Measurements from ENCODE around the gene HPSE. TPM values are rescaled to one million over a fixed set of nuclear protein-coding genes. Genes with fewer than 3 reads are reported as not detected.

Gene HPSE
- polyA plus RNA-seq, 3 donors = 21.2 to 65.8 (median 31.2) TPM

GRCh38 chr4:83362492-83363329 lies 28.1 kb upstream of the HPSE start:
- H4K20me1 ChIP-seq (ENCODE audit: insufficient read depth, low read length) = no peaks in the 10 kb centered on the region
- no peak overlapping the region for H2AFZ ChIP-seq (ENCODE audit: insufficient read depth, low read depth, low read length, poor library complexity, severe bottlenecking)
- H3K4me2 ChIP-seq (replicated peaks; ENCODE audit: extremely low read depth, low read length, poor library complexity, severe bottlenecking) = no peak overlapping the region
- H3K36me3 ChIP-seq (replicated peaks in 1 of 2; ENCODE audit: control insufficient read depth in 1 of 2, insufficient read depth in 2 of 2, low read length in 2 of 2) = no peaks in the 10 kb centered on the region
- WGBS (ENCODE audit: insufficient coverage) = 95% methylated on average over 4 of the region's 9 CpGs
- no peak overlapping the region for H3K27ac Mint-ChIP-seq
- peaks cover 22% of the 10 kb centered on the region for H3K4me1 Mint-ChIP-seq
- no peak overlapping the region for H3K27ac ChIP-seq (ENCODE audit: low read depth in 1 of 2, low read length in 2 of 2)
- no peak overlapping the region for H3K9ac ChIP-seq (ENCODE audit: insufficient read depth, low read length, poor library complexity, severe bottlenecking)
- intact Hi-C loops (cut with micrococcal nuclease) = no loop called here
- H3K9me3 ChIP-seq (replicated peaks in 1 of 2; ENCODE audit: control insufficient read depth in 1 of 2, insufficient read depth in 1 of 2, low read length in 2 of 2) = no peaks in the 10 kb centered on the region
- H3K4me1 ChIP-seq (ENCODE audit: control insufficient read depth in 1 of 2, insufficient read depth in 2 of 2, low read length in 2 of 2) = no peaks in the 10 kb centered on the region
- peaks cover 2 to 6% (median 3%) of the 10 kb centered on the region in 3 donors for H3K27me3 Mint-ChIP-seq (ENCODE audit: low read depth in 3 of 3)
- H3K79me2 ChIP-seq (ENCODE audit: insufficient read depth, low read length) = no peaks in the 10 kb centered on the region
- H3K4me3 Mint-ChIP-seq = no peak overlapping the region
- no peaks in the 10 kb centered on the region for H3K27me3 ChIP-seq (ENCODE audit: control insufficient read depth in 2 of 2, insufficient read depth in 2 of 2, low read length in 2 of 2)
- H3K36me3 Mint-ChIP-seq = no peaks in the 10 kb centered on the region
- TF ChIP-seq, protein P1, sequence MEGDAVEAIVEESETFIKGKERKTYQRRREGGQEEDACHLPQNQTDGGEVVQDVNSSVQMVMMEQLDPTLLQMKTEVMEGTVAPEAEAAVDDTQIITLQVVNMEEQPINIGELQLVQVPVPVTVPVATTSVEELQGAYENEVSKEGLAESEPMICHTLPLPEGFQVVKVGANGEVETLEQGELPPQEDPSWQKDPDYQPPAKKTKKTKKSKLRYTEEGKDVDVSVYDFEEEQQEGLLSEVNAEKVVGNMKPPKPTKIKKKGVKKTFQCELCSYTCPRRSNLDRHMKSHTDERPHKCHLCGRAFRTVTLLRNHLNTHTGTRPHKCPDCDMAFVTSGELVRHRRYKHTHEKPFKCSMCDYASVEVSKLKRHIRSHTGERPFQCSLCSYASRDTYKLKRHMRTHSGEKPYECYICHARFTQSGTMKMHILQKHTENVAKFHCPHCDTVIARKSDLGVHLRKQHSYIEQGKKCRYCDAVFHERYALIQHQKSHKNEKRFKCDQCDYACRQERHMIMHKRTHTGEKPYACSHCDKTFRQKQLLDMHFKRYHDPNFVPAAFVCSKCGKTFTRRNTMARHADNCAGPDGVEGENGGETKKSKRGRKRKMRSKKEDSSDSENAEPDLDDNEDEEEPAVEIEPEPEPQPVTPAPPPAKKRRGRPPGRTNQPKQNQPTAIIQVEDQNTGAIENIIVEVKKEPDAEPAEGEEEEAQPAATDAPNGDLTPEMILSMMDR (IDR thresholded peaks at IDR 0.05) = peak; percentile 67
- H3K4me3 ChIP-seq (replicated peaks in 1 of 3; ENCODE audit: low read depth in 2 of 3, low read length in 3 of 3) = no peak overlapping the region
- peak; percentile 3 to 26 (median 6) for DNase-seq
- peaks cover 0 to 4% (median 0%) of the 10 kb centered on the region in 7 donors for H3K9me3 Mint-ChIP-seq

DNA sequence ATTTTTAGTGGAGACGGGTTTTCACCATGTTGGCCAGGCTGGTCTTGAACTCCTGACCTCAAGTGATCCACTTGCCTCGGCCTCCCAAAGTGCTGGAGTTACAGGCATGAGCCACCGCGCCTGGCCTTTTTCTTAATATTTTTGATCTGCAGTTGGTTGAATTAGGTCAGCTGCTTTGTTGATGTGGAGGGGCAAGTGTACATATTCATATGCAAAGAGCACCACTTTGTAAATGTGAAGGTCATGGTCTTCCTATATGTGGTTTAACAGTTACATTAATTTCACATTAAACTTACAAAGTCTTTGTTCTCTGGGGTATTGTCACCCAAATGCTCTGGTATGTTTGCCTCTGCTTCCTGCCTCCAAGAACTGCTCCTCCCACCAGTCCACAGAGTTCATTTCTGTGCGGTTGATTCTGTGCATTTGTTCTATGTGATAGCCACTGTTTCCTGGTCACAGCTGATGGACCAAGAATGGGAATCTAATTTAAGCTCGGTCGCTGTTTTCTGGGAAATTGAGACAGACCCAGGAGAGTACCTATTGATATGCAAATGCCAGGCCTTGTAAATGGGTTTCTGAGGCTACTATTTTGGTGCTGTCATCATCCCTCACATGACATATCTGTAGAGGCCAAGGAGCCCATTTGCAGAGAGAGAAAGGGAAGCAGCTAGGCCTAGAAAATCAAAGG lies 26.9 kb upstream of the HPSE start:
- TF ChIP-seq, protein P1 (IDR thresholded peaks at IDR 0.05) = no peak
- no peak overlapping the region for H3K27ac ChIP-seq (ENCODE audit: low read depth in 1 of 2, low read length in 2 of 2)
- no peaks in the 10 kb centered on the region for H3K27me3 ChIP-seq (ENCODE audit: control insufficient read depth in 2 of 2, insufficient read depth in 2 of 2, low read length in 2 of 2)
- H3K36me3 ChIP-seq (replicated peaks in 1 of 2; ENCODE audit: control insufficient read depth in 1 of 2, insufficient read depth in 2 of 2, low read length in 2 of 2) = no peaks in the 10 kb centered on the region
- H3K36me3 Mint-ChIP-seq = no peaks in the 10 kb centered on the region
- H3K4me3 Mint-ChIP-seq = no peak overlapping the region
- H3K4me1 Mint-ChIP-seq = peaks cover 16% of the 10 kb centered on the region
- H3K79me2 ChIP-seq (ENCODE audit: insufficient read depth, low read length) = no peaks in the 10 kb centered on the region
- peaks cover 2 to 6% (median 3%) of the 10 kb centered on the region in 3 donors for H3K27me3 Mint-ChIP-seq (ENCODE audit: low read depth in 3 of 3)
- no peak for DNase-seq
- no peak overlapping the region for H2AFZ ChIP-seq (ENCODE audit: insufficient read depth, low read depth, low read length, poor library complexity, severe bottlenecking)
- H3K4me2 ChIP-seq (replicated peaks; ENCODE audit: extremely low read depth, low read length, poor library complexity, severe bottlenecking) = no peak overlapping the region
- 100% methylated on average over 5 of the region's 7 CpGs for whole genome bisulfite sequencing (ENCODE audit: insufficient coverage)
- no peak overlapping the region for H3K4me3 ChIP-seq (replicated peaks in 1 of 3; ENCODE audit: low read depth in 2 of 3, low read length in 3 of 3)
- H3K9ac ChIP-seq (ENCODE audit: insufficient read depth, low read length, poor library complexity, severe bottlenecking) = no peak overlapping the region
- no peaks in the 10 kb centered on the region for H3K4me1 ChIP-seq (ENCODE audit: control insufficient read depth in 1 of 2, insufficient read depth in 2 of 2, low read length in 2 of 2)
- intact Hi-C loops (cut with micrococcal nuclease) = no loop called here
- peaks cover 0 to 3% (median 0%) of the 10 kb centered on the region in 7 donors for H3K9me3 Mint-ChIP-seq
- peak overlapping the region in 1 of 7 donors; percentile 13 for H3K27ac Mint-ChIP-seq
- H4K20me1 ChIP-seq (ENCODE audit: insufficient read depth, low read length) = no peaks in the 10 kb centered on the region
- no peaks in the 10 kb centered on the region for H3K9me3 ChIP-seq (replicated peaks in 1 of 2; ENCODE audit: control insufficient read depth in 1 of 2, insufficient read depth in 1 of 2, low read length in 2 of 2)
